Caco-2 (cell line): ENCODE results near the gene GLP2R. TPM values are rescaled to one million over a fixed set of nuclear protein-coding genes. Genes with fewer than 3 reads are reported as not detected.

Source experiments
- BruUV-seq: library from RNA; stranded (reverse); fragments of 400-500 nt; replicated peaks from 2 replicates; lab custom pipeline; 2021; lab: Mats Ljungman, UMichigan
- CTCF ChIA-PET: fragments of 300-600 bp; sonication (Branson Sonifier 250); formaldehyde crosslinking; loops from one replicate; lab custom pipeline; 2022; ENCODE audit warnings: antibody characterized with exemption; lab: Charles Lee
- POLR2A ChIA-PET: fragments of 300-600 bp; sonication (Branson Sonifier 250); formaldehyde crosslinking; loops from one replicate; lab custom pipeline; 2022; ENCODE audit warnings: antibody characterized with exemption; lab: Charles Lee
- DNase-seq, 2 experiments: peaks; one replicate each; pipeline versions ENCODE4 v3.0.0 to v3.0.0-alpha.2; 2020 to 2022
- H3K27me3 ChIP-seq: replicated peaks from 2 replicates; pipeline ENCODE4 v1.6.0; 2011; ENCODE audit warnings: low read length; ENCODE audit not compliant: control insufficient read depth, insufficient read depth
- H3K36me3 ChIP-seq: 2 replicates; pipeline ENCODE4 v1.5.1; 2011; ENCODE audit warnings: low read length; ENCODE audit not compliant: control insufficient read depth, insufficient read depth
- H3K4me1 ChIP-seq: fragments of 250-450 bp; sonication (Bioruptor Pico); 2 replicates; pipeline ENCODE4 v1.5.1; 2020; ENCODE audit warnings: mild to moderate bottlenecking
- H3K4me3 ChIP-seq: 2 replicates; pipeline ENCODE4 v1.5.1; 2011; ENCODE audit warnings: low read depth, mild to moderate bottlenecking, control low read depth, low read length
- H3K9me3 ChIP-seq: fragments of 250-450 bp; sonication (Bioruptor Pico); 2 replicates; pipeline ENCODE4 v1.5.1; 2020; ENCODE audit warnings: mild to moderate bottlenecking, moderate library complexity
- H3K27ac Mint-ChIP-seq: one replicate; pipeline ENCODE4 v1.8.0; 2022; ENCODE audit warnings: mixed read lengths; ENCODE audit not compliant: unreplicated experiment
- H3K27me3 Mint-ChIP-seq: one replicate; pipeline ENCODE4 v1.8.0; 2022; ENCODE audit warnings: mixed read lengths; ENCODE audit not compliant: insufficient read depth, unreplicated experiment
- H3K36me3 Mint-ChIP-seq: one replicate; pipeline ENCODE4 v1.8.0; 2022; ENCODE audit warnings: mild to moderate bottlenecking, mixed read lengths; ENCODE audit not compliant: insufficient read depth, unreplicated experiment
- H3K4me1 Mint-ChIP-seq: one replicate; pipeline ENCODE4 v1.8.0; 2022; ENCODE audit warnings: low read depth, mixed read lengths; ENCODE audit not compliant: unreplicated experiment
- H3K4me3 Mint-ChIP-seq: one replicate; pipeline ENCODE4 v1.8.0; 2022; ENCODE audit warnings: mild to moderate bottlenecking, moderate library complexity, mixed read lengths; ENCODE audit not compliant: unreplicated experiment
- H3K9me3 Mint-ChIP-seq: one replicate; pipeline ENCODE4 v1.8.0; 2022; ENCODE audit warnings: mixed read lengths; ENCODE audit not compliant: unreplicated experiment
- intact Hi-C: fragments of 100-400 bp; cut with micrococcal nuclease; formaldehyde crosslinking; loops from one replicate; pipeline ENCODE4 v1.10.0; 2022; ENCODE audit not compliant: unreplicated experiment
- total RNA-seq: library from RNA; stranded (reverse); gene quantifications from 2 replicates; pipeline ENCODE4 v1.2.3, GENCODE V29; 2022
- TF ChIP-seq, protein P1 (sequence below), 2 experiments: fragments of 200-600 bp in 1 of 2; IDR thresholded peaks; 1 replicate in 1 of 2; 2 replicates in 1 of 2; pipeline versions ENCODE4 v1.5.1 to v1.8.0; 2011 to 2022; ENCODE audit warnings: antibody characterized with exemption in 1 of 2, control low read depth in 1 of 2, inconsistent platforms in 1 of 2, low read depth in 1 of 2, low read length in 1 of 2, mild to moderate bottlenecking in 1 of 2, moderate library complexity in 1 of 2; ENCODE audit not compliant: insufficient read depth in 1 of 2, severe bottlenecking in 1 of 2, unreplicated experiment in 1 of 2

GLP2R gene
- total RNA-seq, 1 experiment from 2014 or later: not detected

DNA sequence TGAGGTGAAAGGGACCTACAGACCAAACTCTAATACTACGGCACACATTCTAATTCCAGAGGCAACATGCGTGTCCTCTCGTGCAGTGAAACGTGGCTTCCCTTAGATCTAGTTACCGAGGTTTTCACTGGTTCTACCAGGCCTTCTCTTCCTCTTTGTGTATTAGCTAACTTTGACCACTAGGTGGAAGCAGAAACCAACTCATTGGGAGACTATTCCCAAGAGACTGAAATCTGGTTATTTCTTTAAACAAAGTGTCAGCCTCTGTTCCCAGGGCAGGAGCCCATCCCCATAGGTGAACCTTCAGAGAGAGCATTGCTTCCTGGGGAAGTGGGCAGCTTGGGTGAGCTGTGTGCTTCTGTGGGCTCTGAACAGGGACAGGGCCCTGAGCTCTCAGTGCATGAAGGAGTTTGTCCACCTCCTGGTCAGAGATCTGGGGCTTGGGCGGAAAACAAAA is 99.0 kb downstream of the GLP2R start:
- CTCF ChIA-PET: interaction anchor here (0.6 to 1.2 kb wide), 4 partner anchors 33 to 84 kb away, joined by 3 to 6 read pairs (median 5); no protein-coding TSS in a partner anchor
- H3K4me1 Mint-ChIP-seq: no peaks in the 10 kb centered on the region
- DNase-seq: peak; percentile 33 to 50

DNA sequence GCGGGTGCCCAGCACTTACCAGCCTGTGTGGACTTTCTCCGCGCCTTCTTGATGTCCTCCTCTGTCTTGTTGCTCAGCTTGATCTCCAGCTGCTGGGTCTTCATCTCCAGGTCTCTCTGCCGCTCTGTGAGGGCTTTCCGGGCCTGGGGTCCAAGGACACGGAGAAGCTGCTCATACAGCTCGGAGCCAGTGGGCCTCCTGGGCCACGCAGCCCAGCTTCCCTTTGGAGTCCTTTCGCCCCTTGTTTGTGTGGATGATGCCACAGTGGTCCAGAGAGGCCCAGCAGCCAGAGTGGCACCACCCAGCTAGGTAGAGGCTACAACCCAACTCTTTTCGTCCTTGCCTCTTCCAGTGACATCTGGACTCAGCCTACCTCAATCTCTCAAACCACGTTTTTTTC is 99.7 kb downstream of the GLP2R start:
- Mint-ChIP-seq H3K4me1 (no peaks in the 10 kb centered on the region), H3K27me3 (no peaks in the 10 kb centered on the region), H3K27ac (no peak overlapping the region), H3K36me3 (no peaks in the 10 kb centered on the region), H3K4me3 (no peak overlapping the region), H3K9me3 (no peaks in the 10 kb centered on the region)
- DNase-seq: no peak
- TF ChIP-seq, protein P1, sequence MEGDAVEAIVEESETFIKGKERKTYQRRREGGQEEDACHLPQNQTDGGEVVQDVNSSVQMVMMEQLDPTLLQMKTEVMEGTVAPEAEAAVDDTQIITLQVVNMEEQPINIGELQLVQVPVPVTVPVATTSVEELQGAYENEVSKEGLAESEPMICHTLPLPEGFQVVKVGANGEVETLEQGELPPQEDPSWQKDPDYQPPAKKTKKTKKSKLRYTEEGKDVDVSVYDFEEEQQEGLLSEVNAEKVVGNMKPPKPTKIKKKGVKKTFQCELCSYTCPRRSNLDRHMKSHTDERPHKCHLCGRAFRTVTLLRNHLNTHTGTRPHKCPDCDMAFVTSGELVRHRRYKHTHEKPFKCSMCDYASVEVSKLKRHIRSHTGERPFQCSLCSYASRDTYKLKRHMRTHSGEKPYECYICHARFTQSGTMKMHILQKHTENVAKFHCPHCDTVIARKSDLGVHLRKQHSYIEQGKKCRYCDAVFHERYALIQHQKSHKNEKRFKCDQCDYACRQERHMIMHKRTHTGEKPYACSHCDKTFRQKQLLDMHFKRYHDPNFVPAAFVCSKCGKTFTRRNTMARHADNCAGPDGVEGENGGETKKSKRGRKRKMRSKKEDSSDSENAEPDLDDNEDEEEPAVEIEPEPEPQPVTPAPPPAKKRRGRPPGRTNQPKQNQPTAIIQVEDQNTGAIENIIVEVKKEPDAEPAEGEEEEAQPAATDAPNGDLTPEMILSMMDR (IDR thresholded peaks at IDR 0.05; ENCODE audit: insufficient read depth in 1 of 2, low read depth in 1 of 2, low read length in 1 of 2, severe bottlenecking in 1 of 2, unreplicated experiment in 1 of 2): no peak
- ChIA-PET POLR2A (no interaction called here), CTCF (interaction anchor here (0.6 to 1.2 kb wide), 3 partner anchors 32 to 276 kb away, joined by 3 to 5 read pairs (median 4); no protein-coding TSS in a partner anchor)
- Histone ChIP-seq H3K9me3 (no peaks in the 10 kb centered on the region), H3K36me3 (no peaks in the 10 kb centered on the region), H3K4me3 (no peak overlapping the region), H3K4me1 (no peaks in the 10 kb centered on the region), H3K27me3 (no peaks in the 10 kb centered on the region)
- no TSS peak for BruUV-seq
- intact Hi-C loops: loop anchor here (10.0 kb wide), 1 partner anchor 689 kb away; no protein-coding TSS in a partner anchor

More for the DNA sequence above, 99.0 kb downstream of the GLP2R start:
- Histone ChIP-seq H3K9me3 (no peaks in the 10 kb centered on the region), H3K4me1 (no peaks in the 10 kb centered on the region), H3K27me3 (no peaks in the 10 kb centered on the region), H3K4me3 (no peak overlapping the region), H3K36me3 (no peaks in the 10 kb centered on the region)
- no peak overlapping the region for H3K4me3 Mint-ChIP-seq
- H3K9me3 Mint-ChIP-seq: no peaks in the 10 kb centered on the region
- BruUV-seq: no TSS peak
- POLR2A ChIA-PET: no interaction called here
- H3K36me3 Mint-ChIP-seq: no peaks in the 10 kb centered on the region
- no peaks in the 10 kb centered on the region for H3K27me3 Mint-ChIP-seq
- TF ChIP-seq, protein P1 (IDR thresholded peaks at IDR 0.05; ENCODE audit: insufficient read depth in 1 of 2, low read depth in 1 of 2, low read length in 1 of 2, severe bottlenecking in 1 of 2, unreplicated experiment in 1 of 2): peak; percentile 43 to 49
- intact Hi-C loops: loop anchor here (1.0 to 10.0 kb wide), 2 partner anchors 35 to 690 kb away; no protein-coding TSS in a partner anchor
- H3K27ac Mint-ChIP-seq: no peak overlapping the region

DNA sequence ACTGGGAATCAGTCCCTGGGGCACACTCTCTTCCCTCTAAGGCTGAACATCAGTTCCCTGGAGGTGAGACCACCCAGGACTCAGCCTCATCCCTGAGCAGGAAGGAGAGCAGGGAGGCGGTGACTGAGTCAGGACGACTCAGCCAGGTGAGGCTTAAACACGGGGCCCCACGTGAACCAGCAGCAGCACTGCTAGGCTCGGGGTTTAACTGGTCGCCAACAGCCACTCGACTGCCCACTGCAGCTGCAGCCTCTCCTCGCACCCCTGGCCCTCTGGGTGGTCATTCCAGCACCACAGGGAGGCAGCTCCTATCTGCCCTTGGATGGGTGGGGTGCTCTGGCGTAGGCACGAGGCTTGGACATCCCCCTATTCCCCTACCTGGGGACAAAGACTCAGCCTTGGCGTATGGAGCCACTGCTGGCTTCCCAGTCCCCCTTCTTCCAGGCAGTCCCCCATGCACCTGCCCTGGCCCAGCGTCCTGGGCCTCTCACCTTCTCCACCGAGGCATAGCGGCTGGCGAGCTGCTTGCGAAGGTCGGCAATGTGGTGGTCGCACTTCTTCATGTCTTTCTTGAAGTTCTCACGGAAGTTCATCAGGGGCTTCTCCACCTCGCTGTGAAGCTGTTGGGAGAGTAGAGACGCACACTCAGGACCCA is 100.6 kb downstream of the GLP2R start:
- H3K27me3 Mint-ChIP-seq: no peaks in the 10 kb centered on the region
- POLR2A ChIA-PET: no interaction called here
- Histone ChIP-seq H3K4me1 (no peaks in the 10 kb centered on the region), H3K4me3 (no peak overlapping the region), H3K27me3 (no peaks in the 10 kb centered on the region), H3K36me3 (no peaks in the 10 kb centered on the region), H3K9me3 (no peaks in the 10 kb centered on the region)
- H3K27ac Mint-ChIP-seq: no peak overlapping the region
- H3K4me1 Mint-ChIP-seq: no peaks in the 10 kb centered on the region
- CTCF ChIA-PET: interaction anchor here (0.7 to 1.0 kb wide), 2 partner anchors 37 to 1135 kb away, joined by 3 to 4 read pairs; no protein-coding TSS in a partner anchor
- H3K4me3 Mint-ChIP-seq: no peak overlapping the region
- no peaks in the 10 kb centered on the region for H3K9me3 Mint-ChIP-seq
- BruUV-seq: no TSS peak
- no peak for DNase-seq
- TF ChIP-seq, protein P1 (IDR thresholded peaks at IDR 0.05; ENCODE audit: insufficient read depth in 1 of 2, low read depth in 1 of 2, low read length in 1 of 2, severe bottlenecking in 1 of 2, unreplicated experiment in 1 of 2): no peak
- intact Hi-C loops: loop anchor here (10.0 kb wide), 1 partner anchor 689 kb away; no protein-coding TSS in a partner anchor
- H3K36me3 Mint-ChIP-seq: no peaks in the 10 kb centered on the region
